Hypothalamus (tissue), 51 donors: ENCODE results near the gene RPL3.

Source experiments
- DNase-seq, 51 donors: peaks; one replicate each; lab custom pipeline; 2025; lab: John Stamatoyannopoulos, UW

Gene RPL3

DNA sequence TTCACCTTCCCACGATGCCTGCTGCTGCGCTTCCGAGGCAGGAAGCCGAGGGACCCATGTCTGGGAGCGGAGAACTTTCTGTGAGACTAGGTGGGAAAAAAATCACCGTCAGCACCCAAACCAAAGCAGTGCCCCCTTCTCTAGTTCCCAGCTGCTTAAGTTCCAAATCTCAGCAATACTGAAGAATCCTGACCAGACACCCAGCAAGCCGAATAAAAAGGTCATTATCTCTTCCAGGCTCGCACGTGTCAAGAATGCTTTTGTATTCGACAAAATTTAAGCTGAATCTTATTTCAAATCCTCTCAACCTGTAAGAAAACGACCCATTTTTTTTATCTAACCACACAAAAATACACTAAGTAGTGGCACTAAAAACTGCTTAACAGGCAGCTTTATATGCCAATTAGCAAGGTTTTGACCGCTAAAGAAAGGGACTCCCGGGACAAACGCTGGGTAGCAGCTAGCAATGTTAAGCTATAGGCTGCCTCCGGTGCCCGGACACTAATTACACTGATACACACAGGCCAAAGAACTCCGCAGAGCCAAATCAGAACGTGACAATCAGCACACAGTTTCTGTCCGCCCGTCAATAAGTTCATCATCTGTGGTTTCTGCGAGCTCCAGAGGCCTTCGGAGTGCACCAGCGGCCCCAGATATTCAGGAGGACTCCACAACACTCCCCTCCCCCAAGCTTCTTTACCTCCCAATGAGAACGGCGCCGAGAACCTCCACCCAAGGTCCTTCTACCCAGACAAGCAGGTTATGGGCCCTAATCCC, 728 bp downstream of the RPL3 start:
- DNase-seq: peak in 5 of 51 donors; percentile 47 to 68 (median 55)

DNA sequence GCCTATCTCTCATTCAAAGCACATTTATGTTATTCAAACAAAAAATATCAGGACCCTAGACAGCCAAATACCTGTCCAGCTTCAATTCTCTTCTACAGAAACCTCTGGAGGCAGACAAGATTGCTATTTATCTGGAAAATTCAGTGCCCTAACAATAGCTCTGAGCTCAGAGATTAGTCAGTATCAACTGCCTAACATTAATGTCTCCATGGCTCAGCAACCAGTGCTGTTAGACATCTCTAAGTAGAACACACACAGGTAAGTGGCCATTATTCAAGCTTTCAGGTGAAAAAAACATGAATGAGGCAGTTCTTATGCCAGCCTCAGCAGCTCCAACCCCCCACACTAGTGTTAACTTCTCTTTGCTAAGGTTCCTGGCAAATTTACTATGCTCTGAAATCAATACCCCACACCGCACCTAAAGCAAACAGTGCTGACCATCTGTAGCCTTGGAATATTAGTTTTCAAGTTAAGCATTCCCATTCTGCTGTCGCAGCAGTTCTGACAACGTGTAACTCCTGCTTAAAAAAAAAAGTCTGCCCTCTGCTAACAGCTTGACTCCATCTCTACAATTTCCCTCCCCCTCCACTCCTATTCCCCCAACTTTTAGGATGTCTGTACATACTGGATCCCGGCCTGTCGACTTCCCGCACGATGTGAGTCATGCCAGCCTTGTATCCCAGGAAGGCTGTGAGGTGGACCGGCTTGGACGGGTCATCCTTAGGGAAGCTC, 1.5 kb downstream of the RPL3 start:
- no peak for DNase-seq

- DNase-seq: no peak
Measured at GRCh38 chr22:39317084-39317774, 2.2 kb downstream of the RPL3 start.

DNA sequence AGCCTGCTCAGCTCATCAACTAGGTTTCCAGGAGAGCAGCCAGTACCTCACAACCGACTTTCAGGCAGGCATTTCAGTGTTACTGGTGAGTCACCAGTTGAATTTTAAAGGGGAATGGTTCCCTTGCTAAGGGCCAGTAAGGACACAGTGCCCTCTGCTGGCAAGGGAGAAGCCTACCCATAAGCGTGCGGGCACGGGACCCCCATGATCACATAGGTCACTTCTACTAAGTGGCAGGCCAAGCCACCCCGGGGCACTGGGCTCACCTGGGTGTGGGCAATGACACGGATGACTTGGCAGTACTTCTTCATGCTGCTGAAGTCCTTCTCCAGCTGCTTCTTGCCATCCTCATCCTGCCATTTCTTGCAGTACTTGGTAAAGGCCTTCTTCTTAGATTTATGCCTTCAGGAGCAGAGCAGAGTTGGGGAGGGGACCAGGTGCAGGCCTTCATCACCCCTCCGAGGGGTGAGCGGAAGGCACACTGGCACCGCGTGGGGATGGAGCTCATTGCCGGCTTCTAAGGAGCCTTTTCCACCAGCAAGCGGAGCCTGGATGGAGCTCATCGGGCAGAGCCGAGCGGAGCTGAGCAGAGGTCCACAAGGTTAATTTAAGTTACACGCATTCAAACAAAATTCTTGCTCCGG, 2.9 kb downstream of the RPL3 start:
- peak in 39 of 51 donors; percentile 9 to 80 (median 46) for DNase-seq

GRCh38 chr22:39315389-39315788, 4.0 kb downstream of the RPL3 start:
- no peak for DNase-seq

GRCh38 chr22:39314251-39314971, 5.0 kb downstream of the RPL3 start:
- no peak for DNase-seq

DNA sequence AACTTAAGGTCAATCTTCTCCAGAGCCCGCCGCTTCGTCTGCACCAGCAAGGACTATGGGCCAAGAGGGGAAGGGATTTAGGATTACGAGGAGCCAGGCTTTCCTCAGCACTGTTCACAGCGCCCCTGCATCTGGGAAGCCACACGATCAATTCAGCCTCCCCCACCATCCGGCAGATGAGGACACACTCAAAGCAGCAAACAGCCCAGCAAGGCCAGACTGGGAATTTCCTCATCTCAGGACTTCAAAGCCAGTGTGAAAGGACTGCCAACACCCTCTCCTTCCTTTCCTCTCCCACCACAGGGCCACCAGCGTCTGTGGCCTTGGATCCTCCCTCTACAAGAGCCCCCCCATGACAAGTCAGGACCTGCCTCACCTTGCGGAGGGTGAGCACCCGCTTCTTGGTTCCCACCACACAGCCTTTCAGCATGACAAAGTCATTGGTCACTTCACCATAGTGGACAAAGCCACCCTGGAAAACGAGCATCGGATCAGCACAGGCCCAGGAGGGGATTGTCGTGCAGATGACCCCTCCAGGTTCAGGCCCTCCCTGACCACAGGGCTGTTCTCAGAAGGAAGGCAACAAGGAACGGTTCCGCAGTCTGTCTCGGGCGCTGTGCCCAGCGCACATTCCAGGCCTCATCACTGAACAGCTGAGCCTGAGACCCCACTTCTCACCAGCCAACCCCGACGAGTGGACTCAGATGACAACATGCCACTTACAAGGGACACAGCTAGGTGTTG, 6.0 kb downstream of the RPL3 start:
- DNase-seq: no peak

- DNase-seq: no peak
Measured at GRCh38 chr22:39312410-39312809, 7.0 kb downstream of the RPL3 start.

DNA sequence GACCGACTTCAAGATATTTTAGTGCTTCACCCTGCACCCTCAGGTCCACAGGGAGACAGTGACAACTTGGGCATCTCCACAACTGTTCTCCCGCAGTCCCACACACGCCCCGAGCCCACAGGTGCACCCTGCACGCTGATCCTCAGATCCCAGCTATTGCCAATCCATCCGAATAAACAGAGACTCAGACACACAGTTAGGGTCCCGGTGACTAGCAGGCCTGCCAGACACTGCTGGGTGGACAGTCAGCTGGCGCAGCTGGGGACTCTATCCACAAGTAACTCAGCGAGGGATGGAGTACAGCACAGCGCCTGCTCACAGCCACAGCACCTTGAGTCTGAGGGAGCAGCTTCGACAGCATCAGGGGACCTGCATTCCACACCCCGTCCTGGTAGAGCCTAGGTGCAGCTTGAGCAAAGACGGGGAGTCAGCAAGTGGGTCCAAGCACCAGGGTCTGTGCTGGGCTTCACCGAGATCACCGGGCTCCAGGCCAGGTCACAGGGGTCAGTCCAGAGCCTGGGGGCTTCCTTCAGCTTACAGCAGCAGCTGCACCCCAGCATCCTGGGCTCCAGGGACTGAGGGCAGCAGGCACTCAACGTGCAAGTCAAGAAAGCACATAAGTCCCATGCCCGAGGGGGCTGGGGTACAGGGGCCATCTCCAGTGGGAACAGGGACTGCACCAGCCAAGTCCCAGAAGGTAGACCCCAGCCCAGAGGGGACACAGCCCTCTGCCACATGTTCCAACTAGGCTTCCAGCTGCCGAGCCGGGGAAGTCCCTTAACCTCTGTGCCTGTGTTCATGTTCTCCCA, 7.6 kb downstream of the RPL3 start:
- DNase-seq: no peak

DNA sequence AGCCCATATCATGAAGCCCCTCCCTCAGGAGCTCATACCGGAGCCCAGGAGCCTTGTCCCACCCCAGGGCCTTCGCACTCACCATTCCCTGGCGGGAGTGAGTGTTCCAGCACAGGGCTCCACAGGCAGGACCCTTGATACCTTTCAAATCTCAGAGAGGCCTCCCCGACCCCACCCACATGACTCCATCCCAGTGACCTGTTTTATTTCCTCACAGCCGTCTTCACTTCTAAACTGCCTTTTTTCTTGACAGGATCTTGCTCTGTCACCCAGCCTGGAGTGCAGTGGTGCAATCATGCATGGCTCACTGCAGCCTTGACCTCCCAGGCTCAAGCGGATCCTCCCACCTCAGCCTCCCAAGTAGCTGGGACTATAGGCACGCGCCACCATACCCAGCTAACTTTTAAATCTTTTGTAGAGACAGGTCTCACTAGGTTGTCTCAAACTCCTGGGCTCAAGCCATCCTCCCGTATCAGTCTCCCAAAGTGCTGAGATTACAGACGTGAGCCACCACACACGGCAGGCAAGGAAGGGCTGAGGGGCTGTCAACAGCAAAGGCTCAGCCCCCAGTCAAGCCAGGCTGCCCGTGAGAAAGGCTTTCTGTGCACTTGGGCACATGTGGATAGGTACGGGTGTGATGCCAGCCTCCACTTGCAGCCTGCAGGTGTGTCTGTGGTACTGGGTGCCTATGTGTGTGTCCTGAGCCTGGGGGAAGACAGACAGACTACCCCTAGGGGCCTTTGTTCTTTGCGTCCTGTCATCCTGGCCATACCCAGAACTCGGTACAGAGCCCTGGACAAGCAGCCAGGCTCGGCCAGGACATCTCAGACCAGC, 9.3 kb downstream of the RPL3 start:
- no peak for DNase-seq

- no peak for DNase-seq
Measured at GRCh38 chr22:39309364-39309861, 10.0 kb downstream of the RPL3 start.

GRCh38 chr22:39308614-39309363, 10.6 kb downstream of the RPL3 start:
- DNase-seq: peak in 2 of 51 donors; percentile 18 to 25

GRCh38 chr22:39306456-39307361, 12.7 kb downstream of the RPL3 start:
- DNase-seq: peak in 11 of 51 donors; percentile 18 to 45 (median 24)

GRCh38 chr22:39303892-39304671, 15.3 kb downstream of the RPL3 start:
- DNase-seq: no peak

- DNase-seq: no peak
Measured at GRCh38 chr22:39303358-39303757, 16.1 kb downstream of the RPL3 start.
